HepG2 (cell line): ENCODE measurements around the gene LRP10. TPM values are rescaled to one million over a fixed set of nuclear protein-coding genes. Genes with fewer than 3 reads are reported as not detected.

Experiments
- EP300 ChIP-seq, 3 experiments: sonication (generic) in 1 of 3; formaldehyde crosslinking in 1 of 3; IDR thresholded peaks; 2 replicates each; pipeline versions ENCODE4 v1.5.1 to v1.6.1; 2011 to 2020; ENCODE audit warnings: low read depth in 2 of 3, low read length in 2 of 3, borderline replicate concordance in 1 of 3, improper control_type of control experiment in 1 of 3, mild to moderate bottlenecking in 1 of 3, missing genetic modification reagents in 1 of 3, moderate library complexity in 1 of 3
- GATAD2A ChIP-seq: IDR thresholded peaks from 2 replicates; pipeline ENCODE4 v1.6.1; 2016
- HINFP ChIP-seq: sonication (generic); formaldehyde crosslinking; IDR thresholded peaks from 2 replicates; pipeline ENCODE4 v1.4.0; 2020; ENCODE audit warnings: low read depth, mild to moderate bottlenecking, missing genetic modification reagents
- KLF6 ChIP-seq: IDR thresholded peaks from 2 replicates; pipeline ENCODE4 v1.8.0; 2016; ENCODE audit warnings: missing biosample characterization, missing genetic modification reagents
- MTA3 ChIP-seq: sonication (generic); formaldehyde crosslinking; IDR thresholded peaks from 2 replicates; pipeline ENCODE4 v1.4.0; 2020; ENCODE audit warnings: missing genetic modification reagents
- NFIC ChIP-seq: IDR thresholded peaks from 2 replicates; pipeline ENCODE4 v1.6.1; 2012; ENCODE audit warnings: mild to moderate bottlenecking, low read length, inconsistent platforms
- NR2F6 ChIP-seq, 2 experiments: IDR thresholded peaks; 2 replicates each; pipeline ENCODE4 v1.6.1; 2016; ENCODE audit warnings: antibody characterized with exemption in 1 of 2, mild to moderate bottlenecking in 1 of 2
- ONECUT2 ChIP-seq: sonication (generic); formaldehyde crosslinking; IDR thresholded peaks from 2 replicates; pipeline ENCODE4 v1.4.0; 2020; ENCODE audit warnings: missing genetic modification reagents
- RARG ChIP-seq: sonication (generic); formaldehyde crosslinking; IDR thresholded peaks from 2 replicates; pipeline ENCODE4 v1.4.0; 2020; ENCODE audit warnings: low read depth, mild to moderate bottlenecking, missing genetic modification reagents
- RBAK ChIP-seq: sonication (generic); formaldehyde crosslinking; IDR thresholded peaks from 2 replicates; pipeline ENCODE4 v1.5.1; 2020; ENCODE audit warnings: mild to moderate bottlenecking, missing genetic modification reagents
- RFXAP ChIP-seq: sonication (generic); formaldehyde crosslinking; IDR thresholded peaks from 2 replicates; pipeline ENCODE4 v1.4.0; 2020; ENCODE audit warnings: missing genetic modification reagents, borderline replicate concordance
- THAP11 ChIP-seq: IDR thresholded peaks from 2 replicates; pipeline ENCODE4 v1.6.1; 2016; ENCODE audit warnings: missing biosample characterization, missing genetic modification reagents
- USF2 ChIP-seq, 2 experiments: sonication (generic) in 1 of 2; formaldehyde crosslinking in 1 of 2; IDR thresholded peaks; 2 replicates each; pipeline versions ENCODE4 v1.5.1 to v1.6.1; 2011 to 2020; ENCODE audit warnings: borderline replicate concordance in 1 of 2, low read depth in 1 of 2, low read length in 1 of 2, mild to moderate bottlenecking in 1 of 2, missing genetic modification reagents in 1 of 2, moderate library complexity in 1 of 2
- ZFP36L2 ChIP-seq: sonication (generic); formaldehyde crosslinking; IDR thresholded peaks from 2 replicates; pipeline ENCODE4 v1.4.0; 2020; ENCODE audit warnings: missing genetic modification reagents
- ZGPAT ChIP-seq: IDR thresholded peaks from 2 replicates; pipeline ENCODE4 v1.6.1; 2016; ENCODE audit warnings: mild to moderate bottlenecking
- ZNF350 ChIP-seq: sonication (generic); formaldehyde crosslinking; IDR thresholded peaks from 2 replicates; pipeline ENCODE4 v1.4.0; 2020; ENCODE audit warnings: mild to moderate bottlenecking, low read depth, missing genetic modification reagents, borderline replicate concordance
- ZNF569 ChIP-seq: sonication (generic); formaldehyde crosslinking; IDR thresholded peaks from 2 replicates; pipeline ENCODE4 v1.5.0; 2020; ENCODE audit warnings: mild to moderate bottlenecking, missing genetic modification reagents, moderate library complexity, borderline replicate concordance
- ZSCAN29 ChIP-seq: sonication (generic); formaldehyde crosslinking; conservative IDR thresholded peaks from 2 replicates; pipeline ENCODE4 v1.4.0; 2020; ENCODE audit warnings: mild to moderate bottlenecking, missing genetic modification reagents
- polyA plus RNA-seq, 8 experiments: library from polyadenylated mRNA; depleted of rRNA in 3 of 8; stranded (reverse) in 7 of 8; unstranded in 1 of 8; fragments of >200 nt; fragmentation: Illumina TruSeq in 4 of 8; extraction: Trizol in 4 of 8; gene quantifications; 2 replicates each; pipeline versions ENCODE4 v1.2.1 to v1.2.3, GENCODE V29; 2011 to 2016; ENCODE audit warnings: low read depth in 4 of 8, missing spikeins in 1 of 8, mixed read lengths in 1 of 8; ENCODE audit not compliant: insufficient read depth in 1 of 8
- total RNA-seq, 5 experiments: library from RNA; depleted of rRNA; stranded (reverse); fragments of >200 nt; fragmentation: Illumina TruSeq; extraction: Trizol; gene quantifications; 2 replicates each; pipeline ENCODE4 v1.2.3, GENCODE V29; 2016; ENCODE audit warnings: low read depth in 1 of 5

The LRP10 gene
- total and polyA plus RNA-seq, 2 of the 13 experiments (the other 11 are each of a cell fraction or from before 2014, with no cell fraction given) = 16.9 to 45.2 TPM

GRCh38 chr14:22836301-22837113 is 35.0 kb upstream of the LRP10 start, which contains the start of gene MMP14 (continued):
- TF ChIP-seq RFXAP (peak; percentile 70; the same call in 1 of the 2 replicates), ZSCAN29 (no peak), GATAD2A (CRISPR knock-in tag) (0 out of 2 replicates have a peak, but pooled peaks have one; percentile 7), ZNF350 (CRISPR knock-in tag) (peak; percentile 4; the same call in 1 of the 2 replicates), NR2F6 (IDR thresholded peaks at IDR 0.05) (no peak), NR2F6 (CRISPR knock-in tag; IDR thresholded peaks at IDR 0.05) (no peak), HINFP (no peak), RARG (no peak), KLF6 (CRISPR knock-in tag) (no peak; the same call in 1 of the 2 replicates), ZNF569 (CRISPR knock-in tag) (no peak), USF2 (IDR thresholded peaks at IDR 0.05; ENCODE audit: low read depth, low read length) (no peak), USF2 (CRISPR knock-in tag; IDR thresholded peaks at IDR 0.05; ENCODE audit: borderline replicate concordance) (no peak), NFIC (no peak), EP300 (IDR thresholded peaks at IDR 0.05; ENCODE audit: low read depth in 2 of 2, low read length in 2 of 2) (no peak), EP300 (CRISPR knock-in tag; IDR thresholded peaks at IDR 0.05; ENCODE audit: borderline replicate concordance) (no peak), ONECUT2 (CRISPR knock-in tag) (no peak; the same call in 1 of the 2 replicates), ZFP36L2 (no peak), THAP11 (no peak), ZGPAT (no peak), RBAK (CRISPR knock-in tag) (peak; percentile 59; the same call in 1 of the 2 replicates), MTA3 (CRISPR knock-in tag) (no peak)
